Measurements from ENCODE around the gene TREX2. TPM values are rescaled to one million over a fixed set of nuclear protein-coding genes. Genes with fewer than 3 reads are reported as not detected.

The TREX2 gene
- total RNA-seq, 1 experiment from 2014 or later, result 1.1 TPM

- Histone ChIP-seq H2BK20ac (ENCODE audit: low read depth, low read length, poor library complexity, severe bottlenecking) (no peak overlapping the region), H3K4me1 (ENCODE audit: insufficient read depth, low read length) (no peaks in the 10 kb centered on the region), H4K8ac (replicated peaks; ENCODE audit: insufficient read length, low read depth, low read length) (no peak overlapping the region), H3K4me2 (ENCODE audit: insufficient read depth, insufficient read length, low read length) (no peak overlapping the region), H3K9ac (ENCODE audit: extremely low read depth, insufficient read length, low read length) (no peak overlapping the region), H3K79me2 (ENCODE audit: insufficient read depth, low read length) (no peaks in the 10 kb centered on the region), H3K18ac (ENCODE audit: insufficient read length, low read depth, low read length) (no peak overlapping the region), H2BK15ac (ENCODE audit: low read depth, low read length) (no peak overlapping the region), H3K27ac (ENCODE audit: insufficient read length, low read depth, low read length) (no peak overlapping the region), H3K23ac (ENCODE audit: insufficient read length, low read depth, low read length) (no peak overlapping the region), H3K4ac (ENCODE audit: low read depth, low read length) (no peak overlapping the region), H2BK12ac (ENCODE audit: insufficient read length, low read depth, low read length) (no peak overlapping the region), H2AFZ (ENCODE audit: low read length) (no peak overlapping the region), H4K20me1 (ENCODE audit: control insufficient read depth, insufficient read depth, insufficient read length) (no peaks in the 10 kb centered on the region), H2AK5ac (ENCODE audit: insufficient read length, low read length) (no peak overlapping the region), H3K23me2 (ENCODE audit: insufficient read length, low read depth, low read length, poor library complexity, severe bottlenecking) (no peaks in the 10 kb centered on the region), H4K5ac (ENCODE audit: insufficient read length, low read depth, low read length) (no peak overlapping the region), H4K91ac (ENCODE audit: insufficient read length, low read depth, low read length) (no peak overlapping the region), H3T11ph (ENCODE audit: low read length) (no peak overlapping the region), H3K27me3 (ENCODE audit: insufficient read depth, low read length) (no peaks in the 10 kb centered on the region), H2BK5ac (ENCODE audit: insufficient read length, low read length) (no peak overlapping the region), H3K56ac (ENCODE audit: insufficient read length, low read depth, low read length) (no peak overlapping the region), H3K9me3 (ENCODE audit: control insufficient read depth, low read depth, low read length) (peaks cover 25% of the 10 kb centered on the region), H3K79me1 (ENCODE audit: insufficient read depth, low read depth, low read length, poor library complexity, severe bottlenecking) (no peaks in the 10 kb centered on the region), H3K14ac (ENCODE audit: insufficient read depth, low read length) (no peak overlapping the region; the same call in 1 of the 2 replicates), H2BK120ac (ENCODE audit: low read depth, low read length, poor library complexity, severe bottlenecking) (no peak overlapping the region)
- Mint-ChIP-seq H3K27me3 (ENCODE audit: low read depth) (peaks cover 10% of the 10 kb centered on the region), H3K36me3 (ENCODE audit: insufficient read depth in 1 of 3, low read depth in 3 of 3) (peaks cover 0 to 2% (median 0%) of the 10 kb centered on the region in 3 experiments; a peak in 1 of 7 replicates), H3K27ac (no peak overlapping the region), H3K4me1 (peaks cover 0 to 7% of the 10 kb centered on the region in 2 experiments; a peak in 2 of 4 replicates), H3K4me3 (no peak overlapping the region), H3K9me3 (peaks cover 41 to 67% of the 10 kb centered on the region in 2 experiments)
- no CpG with 5 or more reads among the region's 20 CpGs for WGBS (ENCODE audit: extremely low coverage, insufficient read length, low lambda C conversion rate)
- DNase-seq, result no peak
- TF ChIP-seq CTCF (conservative IDR thresholded peaks at IDR 0.05), result no peak
Measured at GRCh38 chrX:153490217-153490930, 44.5 kb upstream of the TREX2 start.

Data from H9 (cell line).